Measurements from ENCODE around the gene SLC13A5. TPM values are rescaled to one million over a fixed set of nuclear protein-coding genes. Genes with fewer than 3 reads are reported as not detected.
"Not testable (repeated sequence)": the region's sequence is repeated elsewhere in the genome, so short reads cannot be mapped to it uniquely, and the experiment has no call there.

SLC13A5 gene
- polyA plus RNA-seq, 3 donors: 2.4 to 4.1 (median 3.5) TPM

GRCh38 chr17:6695051-6695450, 18.1 kb downstream of the SLC13A5 start:
- DNase-seq (ENCODE audit: extremely low read depth in 1 of 11, low read depth in 9 of 11, low spot score in 4 of 11): no peak

GRCh38 chr17:6691958-6692357, 21.2 kb downstream of the SLC13A5 start:
- DNase-seq (ENCODE audit: extremely low read depth in 1 of 11, low read depth in 9 of 11, low spot score in 4 of 11): not testable (repeated sequence)

GRCh38 chr17:6691546-6691945, 21.6 kb downstream of the SLC13A5 start:
- no peak for DNase-seq (ENCODE audit: extremely low read depth in 1 of 11, low read depth in 9 of 11, low spot score in 4 of 11)

- DNase-seq (ENCODE audit: extremely low read depth in 1 of 11, low read depth in 9 of 11, low spot score in 4 of 11): no peak
Measured at GRCh38 chr17:6690641-6691040, 22.5 kb downstream of the SLC13A5 start.

- DNase-seq (ENCODE audit: extremely low read depth in 1 of 11, low read depth in 9 of 11, low spot score in 4 of 11): no peak
Measured at GRCh38 chr17:6688944-6689343, 24.2 kb downstream of the SLC13A5 start.

- DNase-seq (ENCODE audit: extremely low read depth in 1 of 11, low read depth in 9 of 11, low spot score in 4 of 11): no peak
Measured at GRCh38 chr17:6686026-6686425, 27.1 kb downstream of the SLC13A5 start.

GRCh38 chr17:6684881-6685767, 28.0 kb downstream of the SLC13A5 start:
- no peak for DNase-seq (ENCODE audit: extremely low read depth in 1 of 11, low read depth in 9 of 11, low spot score in 4 of 11)

GRCh38 chr17:6684460-6684783, 28.7 kb downstream of the SLC13A5 start:
- DNase-seq (ENCODE audit: extremely low read depth in 1 of 11, low read depth in 9 of 11, low spot score in 4 of 11): no peak

- no peak for DNase-seq (ENCODE audit: extremely low read depth in 1 of 11, low read depth in 9 of 11, low spot score in 4 of 11)
Measured at GRCh38 chr17:6683730-6684459, 29.3 kb downstream of the SLC13A5 start.

GRCh38 chr17:6683081-6683684, 30.0 kb downstream of the SLC13A5 start:
- no peak for DNase-seq (ENCODE audit: extremely low read depth in 1 of 11, low read depth in 9 of 11, low spot score in 4 of 11)

GRCh38 chr17:6682339-6682738, 30.8 kb downstream of the SLC13A5 start:
- no peak for DNase-seq (ENCODE audit: extremely low read depth in 1 of 11, low read depth in 9 of 11, low spot score in 4 of 11)

- DNase-seq (ENCODE audit: extremely low read depth in 1 of 11, low read depth in 9 of 11, low spot score in 4 of 11): no peak
Measured at GRCh38 chr17:6681671-6682070, 31.5 kb downstream of the SLC13A5 start.

- no peak for DNase-seq (ENCODE audit: extremely low read depth in 1 of 11, low read depth in 9 of 11, low spot score in 4 of 11)
Measured at GRCh38 chr17:6681176-6681575, 32.0 kb downstream of the SLC13A5 start.

GRCh38 chr17:6679241-6679640, 33.9 kb downstream of the SLC13A5 start:
- DNase-seq (ENCODE audit: extremely low read depth in 1 of 11, low read depth in 9 of 11, low spot score in 4 of 11): no peak

GRCh38 chr17:6677946-6678345, 35.2 kb downstream of the SLC13A5 start:
- no peak for DNase-seq (ENCODE audit: extremely low read depth in 1 of 11, low read depth in 9 of 11, low spot score in 4 of 11)

- DNase-seq (ENCODE audit: extremely low read depth in 1 of 11, low read depth in 9 of 11, low spot score in 4 of 11): no peak
Measured at GRCh38 chr17:6677158-6677831, 35.9 kb downstream of the SLC13A5 start.

- DNase-seq (ENCODE audit: extremely low read depth in 1 of 11, low read depth in 9 of 11, low spot score in 4 of 11): no peak
Measured at GRCh38 chr17:6676802-6677157, 36.4 kb downstream of the SLC13A5 start.

GRCh38 chr17:6675201-6675825, 37.9 kb downstream of the SLC13A5 start:
- DNase-seq (ENCODE audit: extremely low read depth in 1 of 11, low read depth in 9 of 11, low spot score in 4 of 11): no peak

GRCh38 chr17:6674586-6674985, 38.6 kb downstream of the SLC13A5 start:
- DNase-seq (ENCODE audit: extremely low read depth in 1 of 11, low read depth in 9 of 11, low spot score in 4 of 11): no peak
